Heart left ventricle (tissue), 13 donors: ENCODE results near the gene ACAA2.

Experiments
- POLR2A ChIP-seq, 2 donors: fragments of 450-650 bp; IDR thresholded peaks; one replicate each; pipeline ENCODE4 v1.6.1; 2017; ENCODE audit warnings: antibody characterized with exemption in 2 of 2, mild to moderate bottlenecking in 2 of 2, moderate library complexity in 2 of 2
- TF ChIP-seq, protein P1 (sequence below), 12 donors: fragments of 200-600 bp; sonication (generic) in 4 of 12; IDR thresholded peaks; one replicate each; pipeline versions ENCODE4 v1.5.0 to v1.8.0; 2018 to 2022; ENCODE audit warnings: antibody characterized with exemption in 12 of 12, mild to moderate bottlenecking in 5 of 12
- donor health status: ischemic (EF 13 %, LVEDD 7.1; RV severe dilation, severe dysfunction).
- donor health status: DM: no; HTN: yes; CAD: no.
- donor health status: DM: no; HTN: no; CAD: no.
- donor health status: ischemic (EF 25% LVEDD 6.9; RV normal size, moderate dysfunction).
- donor health status: ischemic (EF 25% LVEDD 5.7; RV mildly dilated, moderate dysfunction).
- donor health status: ischemic (EF 35%, LVEDD 5.7; RV mildly dilated, moderate dysfunction).
- donor health status: nonischemic (EF 11% LVEDD 7.7; RV severe dilation, severe dysfunction).
- donor health status: DM: yes; HTN: yes; CAD: no.
- donor health status: PGD.
- donor health status: ischemic (EF 29% LVEDD 5.4; RV normal size, mild dysfunction).
- donor health status: nonischemic (EF 23%, LVEDD 6.1; RV moderate dilation, normal function).

DNA sequence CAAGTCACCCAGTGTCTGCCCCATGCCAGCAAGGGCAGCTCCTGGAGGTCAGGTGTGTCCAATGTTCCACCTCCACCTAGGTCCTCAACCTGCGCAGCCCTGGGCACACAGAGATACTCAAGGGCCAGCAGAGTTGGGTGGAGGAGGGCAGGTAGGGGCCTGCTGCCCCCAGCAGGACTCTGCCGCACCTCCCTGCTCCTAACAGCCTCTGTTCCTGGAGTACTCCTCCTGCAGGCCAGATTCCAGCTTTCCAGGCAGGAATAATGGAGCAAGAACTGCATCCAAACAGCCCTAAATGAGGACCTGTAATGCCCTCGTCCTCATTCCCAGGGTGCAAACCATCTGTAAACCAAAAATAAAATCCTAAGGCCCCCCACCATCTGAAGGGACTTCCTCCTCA is 44.4 kb upstream of the ACAA2 start:
- TF ChIP-seq, protein P1, sequence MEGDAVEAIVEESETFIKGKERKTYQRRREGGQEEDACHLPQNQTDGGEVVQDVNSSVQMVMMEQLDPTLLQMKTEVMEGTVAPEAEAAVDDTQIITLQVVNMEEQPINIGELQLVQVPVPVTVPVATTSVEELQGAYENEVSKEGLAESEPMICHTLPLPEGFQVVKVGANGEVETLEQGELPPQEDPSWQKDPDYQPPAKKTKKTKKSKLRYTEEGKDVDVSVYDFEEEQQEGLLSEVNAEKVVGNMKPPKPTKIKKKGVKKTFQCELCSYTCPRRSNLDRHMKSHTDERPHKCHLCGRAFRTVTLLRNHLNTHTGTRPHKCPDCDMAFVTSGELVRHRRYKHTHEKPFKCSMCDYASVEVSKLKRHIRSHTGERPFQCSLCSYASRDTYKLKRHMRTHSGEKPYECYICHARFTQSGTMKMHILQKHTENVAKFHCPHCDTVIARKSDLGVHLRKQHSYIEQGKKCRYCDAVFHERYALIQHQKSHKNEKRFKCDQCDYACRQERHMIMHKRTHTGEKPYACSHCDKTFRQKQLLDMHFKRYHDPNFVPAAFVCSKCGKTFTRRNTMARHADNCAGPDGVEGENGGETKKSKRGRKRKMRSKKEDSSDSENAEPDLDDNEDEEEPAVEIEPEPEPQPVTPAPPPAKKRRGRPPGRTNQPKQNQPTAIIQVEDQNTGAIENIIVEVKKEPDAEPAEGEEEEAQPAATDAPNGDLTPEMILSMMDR (IDR thresholded peaks at IDR 0.05) = no peak
- no peak for TF ChIP-seq POLR2A (IDR thresholded peaks at IDR 0.05)
